ENCODE results near the gene TTC21A.

GRCh38 chr3:39106281-39106811 is 1.1 kb upstream of the TTC21A start:
- TF ChIP-seq ZC3H10 (CRISPR knock-in tag; IDR thresholded peaks at IDR 0.05) (no peak), ZFP3 (CRISPR knock-in tag; IDR thresholded peaks at IDR 0.05) (no peak), OSR1 (CRISPR knock-in tag; IDR thresholded peaks at IDR 0.05) (no peak), POU6F1 (CRISPR knock-in tag; IDR thresholded peaks at IDR 0.05; ENCODE audit: borderline replicate concordance, low read depth) (no peak), GLIS3 (CRISPR knock-in tag; IDR thresholded peaks at IDR 0.05) (no peak), ZFP30 (CRISPR knock-in tag; IDR thresholded peaks at IDR 0.05) (no peak), ESRRG (CRISPR knock-in tag; IDR thresholded peaks at IDR 0.05) (no peak), ZNF70 (CRISPR knock-in tag; IDR thresholded peaks at IDR 0.05) (no peak), CSDC2 (CRISPR knock-in tag; IDR thresholded peaks at IDR 0.05) (no peak)
- TF ChIP-seq, protein P1, sequence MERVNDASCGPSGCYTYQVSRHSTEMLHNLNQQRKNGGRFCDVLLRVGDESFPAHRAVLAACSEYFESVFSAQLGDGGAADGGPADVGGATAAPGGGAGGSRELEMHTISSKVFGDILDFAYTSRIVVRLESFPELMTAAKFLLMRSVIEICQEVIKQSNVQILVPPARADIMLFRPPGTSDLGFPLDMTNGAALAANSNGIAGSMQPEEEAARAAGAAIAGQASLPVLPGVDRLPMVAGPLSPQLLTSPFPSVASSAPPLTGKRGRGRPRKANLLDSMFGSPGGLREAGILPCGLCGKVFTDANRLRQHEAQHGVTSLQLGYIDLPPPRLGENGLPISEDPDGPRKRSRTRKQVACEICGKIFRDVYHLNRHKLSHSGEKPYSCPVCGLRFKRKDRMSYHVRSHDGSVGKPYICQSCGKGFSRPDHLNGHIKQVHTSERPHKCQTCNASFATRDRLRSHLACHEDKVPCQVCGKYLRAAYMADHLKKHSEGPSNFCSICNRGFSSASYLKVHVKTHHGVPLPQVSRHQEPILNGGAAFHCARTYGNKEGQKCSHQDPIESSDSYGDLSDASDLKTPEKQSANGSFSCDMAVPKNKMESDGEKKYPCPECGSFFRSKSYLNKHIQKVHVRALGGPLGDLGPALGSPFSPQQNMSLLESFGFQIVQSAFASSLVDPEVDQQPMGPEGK (CRISPR knock-in tag; IDR thresholded peaks at IDR 0.05; ENCODE audit: borderline replicate concordance) = no peak
- TF ChIP-seq, protein P2, sequence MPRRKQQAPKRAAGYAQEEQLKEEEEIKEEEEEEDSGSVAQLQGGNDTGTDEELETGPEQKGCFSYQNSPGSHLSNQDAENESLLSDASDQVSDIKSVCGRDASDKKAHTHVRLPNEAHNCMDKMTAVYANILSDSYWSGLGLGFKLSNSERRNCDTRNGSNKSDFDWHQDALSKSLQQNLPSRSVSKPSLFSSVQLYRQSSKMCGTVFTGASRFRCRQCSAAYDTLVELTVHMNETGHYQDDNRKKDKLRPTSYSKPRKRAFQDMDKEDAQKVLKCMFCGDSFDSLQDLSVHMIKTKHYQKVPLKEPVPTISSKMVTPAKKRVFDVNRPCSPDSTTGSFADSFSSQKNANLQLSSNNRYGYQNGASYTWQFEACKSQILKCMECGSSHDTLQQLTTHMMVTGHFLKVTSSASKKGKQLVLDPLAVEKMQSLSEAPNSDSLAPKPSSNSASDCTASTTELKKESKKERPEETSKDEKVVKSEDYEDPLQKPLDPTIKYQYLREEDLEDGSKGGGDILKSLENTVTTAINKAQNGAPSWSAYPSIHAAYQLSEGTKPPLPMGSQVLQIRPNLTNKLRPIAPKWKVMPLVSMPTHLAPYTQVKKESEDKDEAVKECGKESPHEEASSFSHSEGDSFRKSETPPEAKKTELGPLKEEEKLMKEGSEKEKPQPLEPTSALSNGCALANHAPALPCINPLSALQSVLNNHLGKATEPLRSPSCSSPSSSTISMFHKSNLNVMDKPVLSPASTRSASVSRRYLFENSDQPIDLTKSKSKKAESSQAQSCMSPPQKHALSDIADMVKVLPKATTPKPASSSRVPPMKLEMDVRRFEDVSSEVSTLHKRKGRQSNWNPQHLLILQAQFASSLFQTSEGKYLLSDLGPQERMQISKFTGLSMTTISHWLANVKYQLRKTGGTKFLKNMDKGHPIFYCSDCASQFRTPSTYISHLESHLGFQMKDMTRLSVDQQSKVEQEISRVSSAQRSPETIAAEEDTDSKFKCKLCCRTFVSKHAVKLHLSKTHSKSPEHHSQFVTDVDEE (CRISPR knock-in tag; IDR thresholded peaks at IDR 0.05) = no peak
- TF ChIP-seq, protein P3, sequence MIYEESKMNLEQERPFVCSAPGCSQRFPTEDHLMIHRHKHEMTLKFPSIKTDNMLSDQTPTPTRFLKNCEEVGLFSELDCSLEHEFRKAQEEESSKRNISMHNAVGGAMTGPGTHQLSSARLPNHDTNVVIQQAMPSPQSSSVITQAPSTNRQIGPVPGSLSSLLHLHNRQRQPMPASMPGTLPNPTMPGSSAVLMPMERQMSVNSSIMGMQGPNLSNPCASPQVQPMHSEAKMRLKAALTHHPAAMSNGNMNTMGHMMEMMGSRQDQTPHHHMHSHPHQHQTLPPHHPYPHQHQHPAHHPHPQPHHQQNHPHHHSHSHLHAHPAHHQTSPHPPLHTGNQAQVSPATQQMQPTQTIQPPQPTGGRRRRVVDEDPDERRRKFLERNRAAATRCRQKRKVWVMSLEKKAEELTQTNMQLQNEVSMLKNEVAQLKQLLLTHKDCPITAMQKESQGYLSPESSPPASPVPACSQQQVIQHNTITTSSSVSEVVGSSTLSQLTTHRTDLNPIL (CRISPR knock-in tag; IDR thresholded peaks at IDR 0.05; ENCODE audit: low read depth) = no peak

Measured in SK-N-SH treated with all-trans-retinoic acid at 6 μM for 48 hours (cell line).